Mesendoderm (in vitro differentiated cells): Measurements from ENCODE around the gene TFPI.
"Not testable (repeated sequence)": the region's sequence is repeated elsewhere in the genome, so short reads cannot be mapped to it uniquely, and the experiment has no call there.

Source experiments
- DNase-seq: peaks from one replicate; pipeline ENCODE4 v3.0.0; 2013
- H2AK5ac ChIP-seq: 2 replicates; pipeline ENCODE4 v1.6.1; 2013; ENCODE audit warnings: low read length, inconsistent platforms
- H2BK120ac ChIP-seq: 2 replicates; pipeline ENCODE4 v1.6.1; 2013; ENCODE audit warnings: low read depth, mild to moderate bottlenecking, low read length, moderate library complexity, mixed read lengths
- H2BK15ac ChIP-seq: replicated peaks from 2 replicates; pipeline ENCODE4 v1.6.1; 2013; ENCODE audit warnings: low read depth, mild to moderate bottlenecking, moderate library complexity
- H2BK5ac ChIP-seq: 2 replicates; pipeline ENCODE4 v1.6.1; 2013; ENCODE audit warnings: low read length, inconsistent platforms
- H3K18ac ChIP-seq: 2 replicates; pipeline ENCODE4 v1.6.1; 2013; ENCODE audit warnings: mild to moderate bottlenecking, low read length, mixed read lengths
- H3K23ac ChIP-seq: one replicate; pipeline ENCODE4 v1.6.1; 2013; ENCODE audit warnings: low read length
- H3K27ac ChIP-seq: 2 replicates; pipeline ENCODE4 v1.5.1; 2013; ENCODE audit warnings: low read depth, mild to moderate bottlenecking, inconsistent platforms, low read length, moderate library complexity
- H3K27me3 ChIP-seq: 2 replicates; pipeline ENCODE4 v1.6.1; 2013; ENCODE audit warnings: low read length, control low read depth, mild to moderate bottlenecking, inconsistent platforms; ENCODE audit not compliant: insufficient read depth, poor library complexity
- H3K36me3 ChIP-seq: 2 replicates; pipeline ENCODE4 v1.6.1; 2013; ENCODE audit warnings: low read length, inconsistent platforms; ENCODE audit not compliant: control insufficient read depth, insufficient read depth
- H3K4ac ChIP-seq: one replicate; pipeline ENCODE4 v1.6.1; 2013; ENCODE audit warnings: low read depth, mild to moderate bottlenecking, low read length, moderate library complexity
- H3K4me1 ChIP-seq: 2 replicates; pipeline ENCODE4 v1.6.1; 2013; ENCODE audit warnings: low read depth, low read length, inconsistent platforms; ENCODE audit not compliant: control insufficient read depth
- H3K4me2 ChIP-seq: 2 replicates; pipeline ENCODE4 v1.6.1; 2013; ENCODE audit warnings: low read length
- H3K4me3 ChIP-seq: 2 replicates; pipeline ENCODE4 v1.5.1; 2013; ENCODE audit warnings: mild to moderate bottlenecking, low read length
- H3K56ac ChIP-seq: one replicate; pipeline ENCODE4 v1.6.1; 2013; ENCODE audit warnings: low read length
- H3K79me1 ChIP-seq: 2 replicates; pipeline ENCODE4 v1.6.1; 2013; ENCODE audit warnings: low read length, inconsistent platforms
- H3K79me2 ChIP-seq: 2 replicates; pipeline ENCODE4 v1.6.1; 2013; ENCODE audit warnings: mild to moderate bottlenecking, low read length; ENCODE audit not compliant: control insufficient read depth, insufficient read depth
- H3K9ac ChIP-seq: 2 replicates; pipeline ENCODE4 v1.6.1; 2013; ENCODE audit warnings: low read length, inconsistent platforms
- H4K5ac ChIP-seq: one replicate; pipeline ENCODE4 v1.6.1; 2013; ENCODE audit warnings: low read length
- H4K8ac ChIP-seq: one replicate; pipeline ENCODE4 v1.6.1; 2013; ENCODE audit warnings: low read depth, mild to moderate bottlenecking, control low read depth, low read length, moderate library complexity
- WGBS: extraction: QIAGEN DNeasy Blood & Tissue Kit; methylation state at CpG from one replicate; pipeline ENCODE4 v1.1.7; 2013; ENCODE audit warnings: low lambda C conversion rate, missing lambda C conversion rate; ENCODE audit not compliant: insufficient coverage; ENCODE audit errors: extremely low coverage; 5-methylcytosine and 5-hydroxymethylcytosine counted together

Gene TFPI

GRCh38 chr2:187514235-187514829 is 39.9 kb downstream of the TFPI start:
- H4K5ac ChIP-seq, H2AK5ac ChIP-seq, H2BK5ac ChIP-seq, H3K27me3 ChIP-seq, H3K56ac ChIP-seq, H3K36me3 ChIP-seq, H3K27ac ChIP-seq, H3K4ac ChIP-seq, H3K4me2 ChIP-seq, H3K4me1 ChIP-seq, H3K9ac ChIP-seq, DNase-seq, H3K23ac ChIP-seq, H3K18ac ChIP-seq, H3K79me1 ChIP-seq, H3K4me3 ChIP-seq, H3K79me2 ChIP-seq, H2BK120ac ChIP-seq, H2BK15ac ChIP-seq, H4K8ac ChIP-seq: not testable (repeated sequence)
- no CpG with 5 or more reads among the region's 6 CpGs for WGBS

DNA sequence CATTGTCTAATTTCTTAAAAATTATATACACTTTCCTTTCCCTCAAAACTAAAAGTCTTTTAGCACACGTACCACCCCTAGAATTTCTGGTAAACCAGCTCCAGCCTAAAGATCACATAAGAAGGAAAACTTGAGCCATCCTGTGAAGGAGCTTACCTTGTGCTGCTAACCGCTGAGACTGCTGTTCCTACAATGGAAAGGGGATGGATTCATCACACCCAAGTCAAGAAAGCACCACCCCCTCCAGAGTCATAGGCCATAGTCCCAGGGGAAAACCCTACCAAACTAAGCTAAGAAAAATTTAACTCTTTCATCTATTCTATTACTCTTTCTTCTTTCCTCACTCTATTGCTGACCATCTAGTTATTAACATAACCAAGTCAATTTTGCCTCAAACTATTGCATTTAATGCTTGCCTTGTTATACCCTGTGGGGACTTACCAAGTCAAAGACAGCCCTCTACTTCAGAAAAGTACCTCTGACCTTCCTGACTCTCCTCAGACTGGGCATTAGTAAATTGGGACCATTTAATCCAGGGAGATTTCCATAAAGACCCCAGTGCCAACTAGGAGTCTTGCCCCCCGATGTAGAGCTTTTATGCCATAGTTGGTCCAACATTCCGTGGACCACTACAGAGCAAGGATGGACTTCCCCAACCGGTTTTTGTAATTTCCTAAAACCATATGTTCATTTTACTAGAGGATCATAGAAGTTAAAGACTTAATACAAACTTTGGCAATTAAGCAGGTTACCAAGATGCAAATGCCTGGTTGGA is 40.6 kb downstream of the TFPI start:
- not testable (repeated sequence) for H3K27ac ChIP-seq, DNase-seq, H3K79me2 ChIP-seq, H3K27me3 ChIP-seq, H3K9ac ChIP-seq, H2AK5ac ChIP-seq, H2BK5ac ChIP-seq, H4K8ac ChIP-seq, H3K56ac ChIP-seq, H3K4ac ChIP-seq, H4K5ac ChIP-seq, H3K4me3 ChIP-seq, H3K23ac ChIP-seq, H2BK120ac ChIP-seq, H3K4me2 ChIP-seq, H3K36me3 ChIP-seq, H3K79me1 ChIP-seq, H2BK15ac ChIP-seq, H3K4me1 ChIP-seq, H3K18ac ChIP-seq
- WGBS: 100% methylated on average over 1 of the region's 5 CpGs

DNA sequence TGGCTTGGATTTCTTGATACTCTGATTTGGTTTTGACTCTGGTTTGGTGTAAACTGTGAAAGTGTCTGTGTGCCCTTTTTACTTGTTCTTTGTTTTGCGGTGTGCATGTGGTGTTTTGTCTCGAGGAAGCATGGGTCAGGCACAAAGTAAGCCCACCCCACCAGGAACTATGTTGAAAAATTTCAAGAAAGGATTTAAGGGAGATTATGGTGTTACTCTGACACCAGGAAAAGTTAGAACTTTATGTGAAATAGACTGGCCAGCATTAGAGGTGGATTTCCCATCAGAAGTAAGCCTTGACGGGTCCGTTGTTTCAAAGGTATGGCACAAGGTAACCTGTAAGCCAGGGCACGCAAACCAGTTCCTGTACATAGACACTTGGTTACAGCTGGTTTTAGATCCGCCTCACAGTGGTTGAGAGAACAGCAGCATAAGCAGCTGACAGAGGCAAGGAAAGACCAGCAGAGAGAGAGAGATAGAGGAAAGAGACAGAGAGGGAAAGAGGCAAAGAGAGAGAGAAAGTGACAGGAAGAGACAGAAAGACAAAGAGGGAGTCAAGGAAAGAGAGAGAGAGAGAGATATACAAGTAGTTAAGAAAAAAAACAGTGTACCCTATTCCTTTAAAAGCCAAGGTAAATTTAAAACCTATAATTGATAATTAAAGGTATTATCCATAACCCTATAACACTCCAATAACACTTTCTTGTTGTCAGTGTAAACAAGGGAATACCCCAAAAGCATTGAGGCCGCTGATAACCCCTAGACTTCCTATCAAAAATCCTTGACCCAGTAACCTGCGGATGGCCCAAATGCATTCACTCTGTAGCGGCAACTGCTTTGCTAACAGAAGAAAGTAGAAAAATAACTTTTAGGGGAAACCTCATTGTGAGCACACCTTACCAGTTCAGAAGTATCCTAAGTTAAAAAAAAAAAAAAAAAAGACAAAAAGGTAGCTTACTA is 42.6 kb downstream of the TFPI start:
- H3K18ac ChIP-seq: peak overlapping the region; percentile 41
- peak overlapping the region; percentile 70 for H3K4ac ChIP-seq
- WGBS: no CpG with 5 or more reads among the region's 9 CpGs
- H3K27ac ChIP-seq: no peak overlapping the region
- DNase-seq: no peak
- no peak overlapping the region for H3K4me2 ChIP-seq
- H3K36me3 ChIP-seq: no peaks in the 10 kb centered on the region
- no peak overlapping the region for H2AK5ac ChIP-seq
- no peaks in the 10 kb centered on the region for H3K79me2 ChIP-seq
- no peak overlapping the region for H2BK5ac ChIP-seq
- H3K27me3 ChIP-seq: no peaks in the 10 kb centered on the region
- H4K8ac ChIP-seq: no peak overlapping the region
- H3K23ac ChIP-seq: no peak overlapping the region
- no peak overlapping the region for H3K9ac ChIP-seq
- no peak overlapping the region for H2BK15ac ChIP-seq
- H3K4me3 ChIP-seq: no peak overlapping the region
- no peak overlapping the region for H2BK120ac ChIP-seq
- no peak overlapping the region for H4K5ac ChIP-seq
- H3K4me1 ChIP-seq: no peaks in the 10 kb centered on the region
- peak overlapping the region; percentile 25 for H3K56ac ChIP-seq
- H3K79me1 ChIP-seq: no peaks in the 10 kb centered on the region

- not testable (repeated sequence) for H3K79me2 ChIP-seq, H3K79me1 ChIP-seq, H4K5ac ChIP-seq, H3K56ac ChIP-seq, H4K8ac ChIP-seq, H3K27ac ChIP-seq, H3K4me2 ChIP-seq, H3K4me3 ChIP-seq, H3K9ac ChIP-seq, H3K18ac ChIP-seq, H2BK5ac ChIP-seq, H3K27me3 ChIP-seq, H3K4me1 ChIP-seq, H2BK120ac ChIP-seq, H3K36me3 ChIP-seq, H2AK5ac ChIP-seq, H3K23ac ChIP-seq
- WGBS: no CpG with 5 or more reads among the region's 18 CpGs
- peak; percentile 50 for DNase-seq
- Histone ChIP-seq H2BK15ac (peak overlapping the region; percentile 19), H3K4ac (peak overlapping the region; percentile 5)
These were observed 43.5 kb downstream of the TFPI start for GRCh38 chr2:187510419-187511355.

DNA sequence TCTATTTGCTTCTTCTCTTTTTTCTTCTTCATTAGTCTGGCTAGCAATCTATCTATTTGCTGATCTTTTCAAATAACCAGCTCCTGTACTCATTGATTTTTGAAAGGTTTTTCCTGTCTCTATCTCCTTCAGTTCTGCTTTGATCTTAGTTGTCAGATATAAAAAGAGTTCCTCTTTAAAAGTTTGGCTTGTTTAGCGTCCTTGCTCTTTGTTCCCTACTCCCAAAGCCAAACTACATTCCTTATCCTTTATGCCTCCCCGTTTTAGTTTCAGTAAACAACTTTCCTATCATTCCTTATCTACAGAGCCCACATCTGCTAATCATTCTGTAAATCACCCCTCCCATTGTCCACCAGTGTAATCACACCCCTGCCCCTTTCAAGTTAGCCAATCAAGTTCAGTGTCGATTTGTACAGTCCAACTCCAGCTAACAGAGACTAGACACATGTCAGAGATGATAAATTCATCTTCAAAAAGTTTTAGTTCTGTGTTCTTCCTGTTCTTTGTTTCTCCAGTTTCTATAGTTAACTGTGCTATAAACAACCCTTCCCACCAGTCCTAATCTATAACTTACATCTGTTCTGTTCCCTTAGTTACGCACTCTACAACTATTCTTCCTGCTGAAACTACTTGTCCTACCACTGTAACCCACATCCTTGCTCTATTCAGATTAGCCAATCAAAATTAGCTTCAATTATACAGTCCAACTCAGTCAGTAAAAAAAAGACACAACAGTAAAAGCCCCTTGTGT is 44.4 kb downstream of the TFPI start:
- Histone ChIP-seq H2BK120ac (no peak overlapping the region), H3K27ac (no peak overlapping the region), H3K4ac (no peak overlapping the region), H4K5ac (no peak overlapping the region), H3K79me2 (no peaks in the 10 kb centered on the region), H2BK5ac (no peak overlapping the region), H3K56ac (no peak overlapping the region), H3K79me1 (no peaks in the 10 kb centered on the region), H3K9ac (no peak overlapping the region), H4K8ac (no peak overlapping the region), H3K27me3 (no peaks in the 10 kb centered on the region), H3K4me3 (no peak overlapping the region), H3K4me1 (peaks cover 4% of the 10 kb centered on the region), H3K4me2 (no peak overlapping the region), H3K18ac (no peak overlapping the region), H3K23ac (no peak overlapping the region), H3K36me3 (no peaks in the 10 kb centered on the region), H2AK5ac (no peak overlapping the region), H2BK15ac (peak overlapping the region; percentile 74)
- WGBS: no CpG with 5 or more reads among the region's 4 CpGs
- peak; percentile 48 for DNase-seq
